Tibial nerve (tissue), 4 donors: ENCODE data around the gene POLG. TPM values are rescaled to one million over a fixed set of nuclear protein-coding genes. Genes with fewer than 3 reads are reported as not detected.

Experiments
- DNase-seq, 2 donors: peaks; one replicate each; pipeline ENCODE4 v3.0.0-alpha.2; 2019; ENCODE audit warnings: low spot score in 2 of 2
- H3K27ac ChIP-seq, 4 donors: fragments of 200-600 bp; sonication (generic) in 3 of 4; one replicate each; pipeline ENCODE4 v1.5.1; 2017 to 2019; ENCODE audit warnings: mild to moderate bottlenecking in 1 of 4
- H3K27me3 ChIP-seq, 2 donors: fragments of 200-600 bp; sonication (generic) in 1 of 2; one replicate each; pipeline versions ENCODE4 v1.5.1 to v1.6.0; 2017 to 2019
- H3K36me3 ChIP-seq, 3 donors: fragments of 200-600 bp; sonication (generic); one replicate each; pipeline ENCODE4 v1.5.1; 2018 to 2019
- H3K4me1 ChIP-seq, 4 donors: fragments of 200-600 bp; sonication (generic) in 3 of 4; one replicate each; pipeline ENCODE4 v1.5.1; 2017 to 2019
- H3K4me3 ChIP-seq, 4 donors: fragments of 200-600 bp; sonication (generic) in 3 of 4; one replicate each; pipeline ENCODE4 v1.5.1; 2017 to 2019; ENCODE audit warnings: mild to moderate bottlenecking in 1 of 4, moderate library complexity in 1 of 4
- H3K9me3 ChIP-seq, 4 donors: fragments of 200-600 bp; sonication (generic) in 3 of 4; one replicate each; pipeline ENCODE4 v1.5.1; 2017 to 2019
- EP300 ChIP-seq, 2 donors: sonication (generic); formaldehyde crosslinking; IDR thresholded peaks; one replicate each; pipeline ENCODE4 v1.6.1; 2017; ENCODE audit warnings: antibody characterized with exemption in 2 of 2, mild to moderate bottlenecking in 1 of 2
- POLR2A ChIP-seq, 2 donors: fragments of 450-650 bp; IDR thresholded peaks; one replicate each; pipeline ENCODE4 v1.6.1; 2017; ENCODE audit warnings: antibody characterized with exemption in 2 of 2, mild to moderate bottlenecking in 2 of 2, moderate library complexity in 2 of 2
- WGBS, 2 donors: methylation state at CpG; one replicate each; pipeline ENCODE4 v1.1.5; 2018; 5-methylcytosine and 5-hydroxymethylcytosine counted together
- total RNA-seq, 4 donors: library from RNA; depleted of rRNA; stranded (reverse); fragments of >200 nt; gene quantifications; one replicate each; pipeline ENCODE4 v1.1.0, GENCODE V29; 2016
- TF ChIP-seq, protein P1 (sequence below), 5 experiments: fragments of 200-600 bp in 3 of 5; fragments of 450-650 bp in 2 of 5; sonication (generic) in 3 of 5; IDR thresholded peaks; one replicate each; pipeline ENCODE4 v1.5.1; 2016 to 2019; ENCODE audit warnings: antibody characterized with exemption in 5 of 5, mild to moderate bottlenecking in 3 of 5, moderate library complexity in 2 of 5

POLG gene
- total RNA-seq, 4 donors from 2014 or later = 76.9 to 113 (median 103) TPM

- 87 to 90% methylated on average over 10 to 12 of the region's 13 CpGs for WGBS, 2 donors
- Histone ChIP-seq H3K9me3 (no peaks in the 10 kb centered on the region), H3K4me1 (peaks cover 4 to 53% (median 34%) of the 10 kb centered on the region in 4 donors), H3K4me3 (no peak overlapping the region), H3K27me3 (no peaks in the 10 kb centered on the region), H3K27ac (no peak overlapping the region), H3K36me3 (peaks cover 5 to 96% (median 63%) of the 10 kb centered on the region in 3 donors)
- TF ChIP-seq POLR2A (IDR thresholded peaks at IDR 0.05) = no peak
- TF ChIP-seq, protein P1, sequence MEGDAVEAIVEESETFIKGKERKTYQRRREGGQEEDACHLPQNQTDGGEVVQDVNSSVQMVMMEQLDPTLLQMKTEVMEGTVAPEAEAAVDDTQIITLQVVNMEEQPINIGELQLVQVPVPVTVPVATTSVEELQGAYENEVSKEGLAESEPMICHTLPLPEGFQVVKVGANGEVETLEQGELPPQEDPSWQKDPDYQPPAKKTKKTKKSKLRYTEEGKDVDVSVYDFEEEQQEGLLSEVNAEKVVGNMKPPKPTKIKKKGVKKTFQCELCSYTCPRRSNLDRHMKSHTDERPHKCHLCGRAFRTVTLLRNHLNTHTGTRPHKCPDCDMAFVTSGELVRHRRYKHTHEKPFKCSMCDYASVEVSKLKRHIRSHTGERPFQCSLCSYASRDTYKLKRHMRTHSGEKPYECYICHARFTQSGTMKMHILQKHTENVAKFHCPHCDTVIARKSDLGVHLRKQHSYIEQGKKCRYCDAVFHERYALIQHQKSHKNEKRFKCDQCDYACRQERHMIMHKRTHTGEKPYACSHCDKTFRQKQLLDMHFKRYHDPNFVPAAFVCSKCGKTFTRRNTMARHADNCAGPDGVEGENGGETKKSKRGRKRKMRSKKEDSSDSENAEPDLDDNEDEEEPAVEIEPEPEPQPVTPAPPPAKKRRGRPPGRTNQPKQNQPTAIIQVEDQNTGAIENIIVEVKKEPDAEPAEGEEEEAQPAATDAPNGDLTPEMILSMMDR (IDR thresholded peaks at IDR 0.05) = no peak
- no peak for TF ChIP-seq EP300 (IDR thresholded peaks at IDR 0.05)
- DNase-seq = no peak
These were observed 6.0 kb downstream of the POLG start for GRCh38 chr15:89328398-89329254.

DNA sequence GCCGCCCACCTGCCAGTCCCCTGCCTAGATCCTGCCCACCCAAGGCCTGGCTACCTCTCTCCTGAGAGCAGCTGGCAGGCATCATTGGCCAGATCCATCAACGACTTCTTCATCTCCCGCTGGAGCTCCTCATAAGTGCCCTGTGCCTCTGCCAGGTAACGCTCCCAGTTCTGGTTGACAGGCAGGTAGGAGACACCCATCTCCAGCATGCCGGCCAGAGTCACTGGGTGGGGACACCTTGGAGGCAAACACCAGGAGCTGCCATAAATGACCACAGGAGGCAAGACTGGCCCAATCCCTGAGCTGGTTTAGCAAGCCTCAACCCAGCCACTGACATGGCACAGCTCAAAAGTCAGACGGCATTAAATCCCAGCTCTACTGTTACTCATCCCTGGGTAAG lies 7.5 kb downstream of the POLG start:
- no peak for DNase-seq
- H3K9me3 ChIP-seq = no peaks in the 10 kb centered on the region
- WGBS, 2 donors = 90 to 94% methylated on average over 6 of the region's 6 CpGs
- TF ChIP-seq EP300 (IDR thresholded peaks at IDR 0.05) (no peak), POLR2A (IDR thresholded peaks at IDR 0.05) (no peak)
- TF ChIP-seq, protein P1 (IDR thresholded peaks at IDR 0.05) = no peak
- no peaks in the 10 kb centered on the region for H3K27me3 ChIP-seq
- H3K27ac ChIP-seq = no peak overlapping the region
- peaks cover 5 to 99% (median 70%) of the 10 kb centered on the region in 3 donors for H3K36me3 ChIP-seq
- H3K4me3 ChIP-seq = no peak overlapping the region
- peaks cover 4 to 38% (median 19%) of the 10 kb centered on the region in 4 donors for H3K4me1 ChIP-seq

DNA sequence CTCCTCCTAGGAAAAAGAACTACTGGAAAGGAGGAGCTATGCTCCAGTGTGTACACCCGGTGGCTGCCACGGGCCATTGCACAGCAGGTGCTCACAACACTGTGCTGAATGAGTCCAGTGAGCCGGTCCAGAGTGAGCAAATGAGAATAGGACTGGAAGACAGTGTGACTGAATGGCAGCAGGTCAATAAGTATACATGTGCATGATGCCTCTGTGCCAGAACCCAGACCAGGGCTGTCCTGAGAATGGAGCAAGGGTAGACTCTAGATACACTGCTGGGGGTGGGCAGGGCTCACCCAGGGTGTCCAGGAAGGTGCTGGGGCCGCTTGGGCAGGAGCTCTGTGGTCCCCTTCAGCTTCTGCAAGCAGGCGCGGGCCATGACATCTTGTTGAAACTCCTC lies 8.3 kb downstream of the POLG start:
- H3K27ac ChIP-seq = no peak overlapping the region
- H3K4me1 ChIP-seq = peaks cover 0 to 30% (median 11%) of the 10 kb centered on the region in 4 donors
- H3K9me3 ChIP-seq = no peaks in the 10 kb centered on the region
- no peak overlapping the region for H3K4me3 ChIP-seq
- TF ChIP-seq POLR2A (IDR thresholded peaks at IDR 0.05) = no peak
- TF ChIP-seq EP300 (IDR thresholded peaks at IDR 0.05) = no peak
- TF ChIP-seq, protein P1 (IDR thresholded peaks at IDR 0.05) = no peak
- H3K27me3 ChIP-seq = no peaks in the 10 kb centered on the region
- DNase-seq = no peak
- WGBS, 2 donors = 77 to 86% methylated on average over 6 of the region's 6 CpGs
- H3K36me3 ChIP-seq = peaks cover 5 to 100% (median 77%) of the 10 kb centered on the region in 3 donors

DNA sequence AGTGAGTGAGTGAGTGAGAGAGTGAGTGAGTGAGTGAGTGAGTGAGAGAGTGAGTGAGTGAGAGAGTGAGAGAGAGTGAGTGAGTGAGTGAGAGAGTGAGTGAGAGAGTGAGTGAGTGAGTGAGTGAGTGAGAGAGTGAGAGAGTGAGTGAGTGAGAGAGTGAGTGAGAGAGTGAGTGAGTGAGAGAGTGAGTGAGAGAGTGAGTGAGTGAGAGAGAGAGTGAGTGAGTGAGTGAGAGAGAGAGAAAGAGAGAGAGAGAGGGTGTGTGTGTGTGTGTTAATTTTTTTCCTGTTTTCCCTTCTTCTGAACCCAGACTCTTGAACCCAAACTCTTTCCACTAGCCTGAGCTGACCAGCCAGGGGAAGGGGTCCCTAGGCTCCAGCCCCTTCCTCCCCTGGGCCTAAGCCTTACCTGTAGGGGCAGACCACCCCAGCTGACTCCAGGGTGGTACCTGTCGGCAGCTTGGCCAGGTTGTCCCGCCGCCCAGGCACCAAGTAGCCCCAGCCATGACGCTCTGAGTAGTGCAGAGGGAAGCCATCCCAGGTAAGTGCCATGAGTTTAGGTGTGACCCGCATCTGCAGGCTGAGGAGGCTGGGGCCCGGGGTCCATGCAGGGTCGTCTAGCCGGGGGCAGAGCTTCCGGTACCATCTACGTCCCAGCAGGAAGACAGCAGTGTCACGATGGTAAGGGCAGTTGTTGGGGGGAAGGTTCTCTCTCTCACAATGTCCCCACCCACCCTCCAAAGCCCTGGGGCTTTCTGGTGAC lies 9.4 kb downstream of the POLG start:
- H3K4me3 ChIP-seq = no peak overlapping the region
- TF ChIP-seq, protein P1 (IDR thresholded peaks at IDR 0.05) = no peak
- TF ChIP-seq POLR2A (IDR thresholded peaks at IDR 0.05) = no peak
- no peak for TF ChIP-seq EP300 (IDR thresholded peaks at IDR 0.05)
- H3K4me1 ChIP-seq = peaks cover 0 to 19% (median 3%) of the 10 kb centered on the region in 4 donors
- H3K36me3 ChIP-seq = peaks cover 11 to 100% (median 87%) of the 10 kb centered on the region in 3 donors
- DNase-seq = no peak
- no peaks in the 10 kb centered on the region for H3K27me3 ChIP-seq
- no peak overlapping the region for H3K27ac ChIP-seq
- WGBS, 2 donors = 89 to 94% methylated on average over 11 of the region's 11 CpGs
- H3K9me3 ChIP-seq = no peaks in the 10 kb centered on the region
